Endothelial cell of umbilical vein (primary cell): Measurements from ENCODE around the gene SIPA1L2. TPM values are rescaled to one million over a fixed set of nuclear protein-coding genes. Genes with fewer than 3 reads are reported as not detected.

ENCODE experiments used
- BruUV-seq: library from RNA; stranded (reverse); fragments of 400-500 nt; replicated peaks from 2 replicates; lab custom pipeline; 2021; lab: Mats Ljungman, UMichigan
- CTCF ChIA-PET: fragments of 300-600, 350-600 bp; sonication (Branson Sonifier 250); formaldehyde crosslinking; loops from one replicate; lab custom pipeline; 2021; ENCODE audit warnings: antibody characterized with exemption, inconsistent platforms; lab: Charles Lee
- POLR2A ChIA-PET: fragments of 300-600, 350-600 bp; sonication (Branson Sonifier 250); formaldehyde crosslinking; loops from one replicate; lab custom pipeline; 2021; ENCODE audit warnings: antibody characterized with exemption, inconsistent platforms; lab: Charles Lee
- DNase-seq: peaks from one replicate; pipeline ENCODE4 v3.0.0-alpha.2; 2011; ENCODE audit warnings: low read depth, low spot score
- FAIRE-seq: peaks from 2 replicates; lab custom pipeline; 2011; peaks lifted over from hg19 to GRCh38; lab: Jason Lieb, UNC
- H2AFZ ChIP-seq: 2 replicates; pipeline ENCODE4 v1.6.0; 2012; ENCODE audit warnings: low read depth, low read length, control low read depth, inconsistent platforms
- H3K27ac ChIP-seq: 2 replicates; pipeline ENCODE4 v1.5.1; 2011; ENCODE audit warnings: low read depth, mild to moderate bottlenecking, control low read depth, low read length, moderate library complexity; ENCODE audit not compliant: insufficient read depth
- H3K27me3 ChIP-seq, 2 experiments: 2 replicates each; pipeline versions ENCODE4 v1.6.0 to v1.6.1; 2011; ENCODE audit warnings: low read length in 2 of 2, mixed read lengths in 1 of 2; ENCODE audit not compliant: control insufficient read depth in 2 of 2, insufficient read depth in 2 of 2
- H3K36me3 ChIP-seq, 2 experiments: 2 replicates in 1 of 2; 3 replicates in 1 of 2; pipeline ENCODE4 v1.5.1; 2011; ENCODE audit warnings: low read length in 2 of 2, mild to moderate bottlenecking in 1 of 2, moderate library complexity in 1 of 2; ENCODE audit not compliant: control insufficient read depth in 2 of 2, insufficient read depth in 2 of 2; ENCODE audit errors: extremely low read depth in 1 of 2
- H3K4me1 ChIP-seq: 3 replicates; pipeline ENCODE4 v1.5.1; 2011; ENCODE audit warnings: mild to moderate bottlenecking, low read length; ENCODE audit not compliant: control insufficient read depth, insufficient read depth; ENCODE audit errors: extremely low read depth
- H3K4me2 ChIP-seq: 2 replicates; pipeline ENCODE4 v1.6.1; 2011; ENCODE audit warnings: low read length, control low read depth, mixed read lengths; ENCODE audit not compliant: insufficient read depth
- H3K4me3 ChIP-seq, 3 experiments: fragments of 200-600 bp in 1 of 3; sonication (generic), shearing (Covaris generic) in 1 of 3; replicated peaks in 1 of 3; 2 replicates each; pipeline ENCODE4 v1.5.1; 2011 to 2016; ENCODE audit warnings: control low read depth in 3 of 3, low read length in 3 of 3, mild to moderate bottlenecking in 2 of 3, inconsistent platforms in 1 of 3, low read depth in 1 of 3, moderate library complexity in 1 of 3; ENCODE audit not compliant: insufficient read depth in 1 of 3
- H3K79me2 ChIP-seq: 2 replicates; pipeline ENCODE4 v1.6.0; 2012; ENCODE audit warnings: low read length, inconsistent platforms; ENCODE audit not compliant: control insufficient read depth, insufficient read depth
- H3K9ac ChIP-seq: replicated peaks from 2 replicates; pipeline ENCODE3; 2011; ENCODE audit warnings: low read length, control low read depth; ENCODE audit not compliant: insufficient read depth; ENCODE audit errors: extremely low read depth
- H3K9me1 ChIP-seq: replicated peaks from 3 replicates; pipeline ENCODE4 v1.6.0; 2011; ENCODE audit warnings: mild to moderate bottlenecking, low read length; ENCODE audit not compliant: control insufficient read depth, insufficient read depth; ENCODE audit errors: extremely low read depth
- H3K9me3 ChIP-seq: replicated peaks from 2 replicates; pipeline ENCODE4 v1.5.1; 2012; ENCODE audit warnings: low read length, inconsistent platforms; ENCODE audit not compliant: control insufficient read depth, insufficient read depth
- H4K20me1 ChIP-seq: replicated peaks from 2 replicates; pipeline ENCODE3; 2011; ENCODE audit warnings: mild to moderate bottlenecking, low read length; ENCODE audit not compliant: control insufficient read depth, insufficient read depth; ENCODE audit errors: extremely low read depth
- JUN ChIP-seq: IDR thresholded peaks from 2 replicates; pipeline ENCODE4 v1.6.1; 2011; ENCODE audit warnings: borderline replicate concordance, low read depth; ENCODE audit not compliant: insufficient read length, insufficient read depth
- MYC ChIP-seq: IDR thresholded peaks from one replicate; pipeline ENCODE4 v1.6.1; 2011; ENCODE audit warnings: mild to moderate bottlenecking, low read depth, low read length
- POLR2AphosphoS5 ChIP-seq: IDR thresholded peaks from 2 replicates; pipeline ENCODE4 v1.6.1; 2012; ENCODE audit warnings: low read depth, mild to moderate bottlenecking, control low read depth, low read length, moderate library complexity; ENCODE audit not compliant: insufficient read depth
- dilution Hi-C: fragments of 300-500 bp; cut with MboI; formaldehyde crosslinking; loops from one replicate; pipeline ENCODE4 v1.15.0; 2019; ENCODE audit warnings: low sequenced_read_pairs; ENCODE audit not compliant: extremely low pct_ligation_motif_present
- intact Hi-C: fragments of 100-400 bp; cut with micrococcal nuclease; formaldehyde crosslinking; loops from one replicate; pipeline ENCODE4 v1.10.0; 2022
- polyA plus RNA-seq, 4 experiments: library from polyadenylated mRNA; depleted of rRNA in 3 of 4; stranded (reverse) in 3 of 4; unstranded in 1 of 4; fragments of >200 nt; gene quantifications; 2 replicates each; pipeline versions ENCODE4 v1.2.1 to v1.2.3, GENCODE V29; 2011 to 2012; ENCODE audit warnings: missing spikeins in 1 of 4
- total RNA-seq: library from RNA; stranded (reverse); gene quantifications from 2 replicates; pipeline ENCODE4 v1.2.3, GENCODE V29; 2021
- TF ChIP-seq, protein P1 (sequence below), 2 donors: IDR thresholded peaks; 1 replicate in 1 of 2; 2 replicates in 1 of 2; pipeline ENCODE4 v1.5.1; 2011; ENCODE audit warnings: low read length in 2 of 2, mild to moderate bottlenecking in 2 of 2, moderate library complexity in 2 of 2, control low read depth in 1 of 2, inconsistent platforms in 1 of 2, low read depth in 1 of 2; ENCODE audit not compliant: insufficient read depth in 1 of 2; ENCODE audit errors: extremely low read depth in 1 of 2

SIPA1L2 gene
- total and polyA plus RNA-seq, 2 donors (not counting 3 experiments of a cell fraction or from before 2014, with no cell fraction given): 3.6 to 12.8 TPM

DNA sequence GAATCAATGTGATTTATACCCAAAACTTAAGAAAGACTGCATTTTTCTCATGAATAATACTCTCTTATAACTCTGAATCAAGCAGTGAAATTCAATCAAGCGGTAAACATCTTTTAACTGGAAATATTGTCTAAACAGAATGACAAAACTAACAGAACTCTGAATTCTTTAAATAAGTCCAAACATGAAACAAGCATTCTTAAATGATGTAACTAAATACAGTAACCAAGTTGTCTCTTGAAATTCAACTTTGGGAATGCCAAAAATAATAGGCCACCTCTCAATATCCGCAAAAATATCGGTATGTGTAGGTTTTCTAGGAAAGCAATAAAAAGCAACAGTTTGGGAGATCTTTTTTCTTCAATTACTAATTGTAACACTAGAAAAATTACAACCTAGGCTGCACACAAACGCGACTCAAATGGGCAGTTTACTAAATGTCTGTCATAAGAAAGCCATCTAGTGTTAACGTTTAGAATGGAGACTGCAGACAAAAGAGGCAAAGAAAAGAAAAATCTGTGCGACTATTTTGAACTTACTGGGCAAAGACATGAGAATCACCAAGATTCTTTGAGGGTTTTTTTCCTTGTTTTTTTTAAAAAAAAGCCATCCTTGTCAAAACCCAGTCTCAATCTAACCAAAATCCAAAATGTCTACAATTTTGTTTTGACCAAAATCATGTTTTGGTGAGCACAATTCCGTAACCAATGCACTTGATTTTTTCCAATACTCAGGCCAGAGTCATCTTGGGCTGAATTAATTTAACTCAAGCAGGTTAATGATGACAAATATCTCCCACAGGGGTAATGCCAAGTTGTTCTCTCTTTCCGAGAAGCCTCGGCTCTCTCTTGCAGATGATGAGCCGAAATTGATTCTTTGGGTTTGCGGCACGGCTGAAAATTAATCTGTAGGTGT lies 1.3 kb downstream of the SIPA1L2 start:
- Histone ChIP-seq H3K4me2 (peak overlapping the region; percentile 97), H3K4me1 (peaks cover 16% of the 10 kb centered on the region), H2AFZ (peak overlapping the region; percentile 70), H3K9ac (peak overlapping the region; percentile 59), H3K4me3 (peak overlapping the region; percentile 83 to 88 (median 84)), H3K9me3 (no peaks in the 10 kb centered on the region), H3K79me2 (peaks cover 11% of the 10 kb centered on the region), H3K9me1 (no peaks in the 10 kb centered on the region), H3K27me3 (no peaks in the 10 kb centered on the region), H3K36me3 (no peaks in the 10 kb centered on the region), H4K20me1 (no peaks in the 10 kb centered on the region), H3K27ac (no peak overlapping the region)
- no peak for TF ChIP-seq MYC
- TF ChIP-seq JUN: no peak
- TF ChIP-seq, protein P1, sequence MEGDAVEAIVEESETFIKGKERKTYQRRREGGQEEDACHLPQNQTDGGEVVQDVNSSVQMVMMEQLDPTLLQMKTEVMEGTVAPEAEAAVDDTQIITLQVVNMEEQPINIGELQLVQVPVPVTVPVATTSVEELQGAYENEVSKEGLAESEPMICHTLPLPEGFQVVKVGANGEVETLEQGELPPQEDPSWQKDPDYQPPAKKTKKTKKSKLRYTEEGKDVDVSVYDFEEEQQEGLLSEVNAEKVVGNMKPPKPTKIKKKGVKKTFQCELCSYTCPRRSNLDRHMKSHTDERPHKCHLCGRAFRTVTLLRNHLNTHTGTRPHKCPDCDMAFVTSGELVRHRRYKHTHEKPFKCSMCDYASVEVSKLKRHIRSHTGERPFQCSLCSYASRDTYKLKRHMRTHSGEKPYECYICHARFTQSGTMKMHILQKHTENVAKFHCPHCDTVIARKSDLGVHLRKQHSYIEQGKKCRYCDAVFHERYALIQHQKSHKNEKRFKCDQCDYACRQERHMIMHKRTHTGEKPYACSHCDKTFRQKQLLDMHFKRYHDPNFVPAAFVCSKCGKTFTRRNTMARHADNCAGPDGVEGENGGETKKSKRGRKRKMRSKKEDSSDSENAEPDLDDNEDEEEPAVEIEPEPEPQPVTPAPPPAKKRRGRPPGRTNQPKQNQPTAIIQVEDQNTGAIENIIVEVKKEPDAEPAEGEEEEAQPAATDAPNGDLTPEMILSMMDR (IDR thresholded peaks at IDR 0.05; ENCODE audit: extremely low read depth in 1 of 2, insufficient read depth in 1 of 2, low read depth in 1 of 2, low read length in 2 of 2): peak; percentile 10 to 25
- no peak for TF ChIP-seq POLR2AphosphoS5
- dilution Hi-C loops (no loop called here), intact Hi-C loops (loop anchor here (1.0 to 10.0 kb wide), 12 partner anchors 51 to 871 kb away; no protein-coding TSS in a partner anchor)
- peak; percentile 65 for DNase-seq
- no TSS peak for BruUV-seq
- CTCF ChIA-PET: interaction anchor here (1.0 to 2.4 kb wide), 20 partner anchors 17 to 903 kb away, joined by 3 to 31 read pairs (median 3); no protein-coding TSS in a partner anchor
- FAIRE-seq: no peak
- POLR2A ChIA-PET: no interaction called here
